ENCODE results near the gene FUT6. TPM values are rescaled to one million over a fixed set of nuclear protein-coding genes. Genes with fewer than 3 reads are reported as not detected.
"Not testable (repeated sequence)": the region's sequence is repeated elsewhere in the genome, so short reads cannot be mapped to it uniquely, and the experiment has no call there.

Gene FUT6
- total RNA-seq, 1 donor from 2014 or later = not detected

- no peaks in the 10 kb centered on the region for H3F3A ChIP-seq (ENCODE audit: low read depth)
- no peak within 1 kb of the TSS for H3K27ac ChIP-seq
- H3K79me2 ChIP-seq (ENCODE audit: low read depth) = no peaks in the 10 kb centered on the region
- no peak within 1 kb of the TSS for H2AFZ ChIP-seq (replicated peaks)
- DNase-seq (ENCODE audit: low spot score) = no peak
- H3K4me3 ChIP-seq = no peak within 1 kb of the TSS
- peaks cover 26% of the 10 kb centered on the region for H3K4me1 ChIP-seq
- no peak within 1 kb of the TSS for H3K27ac Mint-ChIP-seq
- no peaks in the 10 kb centered on the region for H3K9me3 ChIP-seq (ENCODE audit: low read depth)
- no peaks in the 10 kb centered on the region for H3K36me3 Mint-ChIP-seq
- H3K27me3 Mint-ChIP-seq (ENCODE audit: insufficient read depth, low read depth) = no peaks in the 10 kb centered on the region
- no peak within 1 kb of the TSS for H3K4me2 ChIP-seq
- no peak for TF ChIP-seq CTCF (IDR thresholded peaks at IDR 0.05)
- TF ChIP-seq EZH2phosphoT487 (IDR thresholded peaks at IDR 0.05) = no peak
- no peak for TF ChIP-seq EZH2 (IDR thresholded peaks at IDR 0.05)
- no peak within 1 kb of the TSS for H3K9ac ChIP-seq
- H3K4me3 Mint-ChIP-seq = no peak within 1 kb of the TSS
- no peaks in the 10 kb centered on the region for H3K4me1 Mint-ChIP-seq
- peaks cover 6% of the 10 kb centered on the region for H3K9me3 Mint-ChIP-seq
- H4K20me1 ChIP-seq (ENCODE audit: low read depth) = no peaks in the 10 kb centered on the region
- no peaks in the 10 kb centered on the region for H3K36me3 ChIP-seq
- H3K27me3 ChIP-seq = no peaks in the 10 kb centered on the region
These were observed 11.8 kb upstream of the FUT6 start, which contains the start of gene FUT3 for GRCh38 chr19:5851302-5851701. TSS of gene FUT3 (minus strand) at chr19:5851449.

GRCh38 chr19:5850743-5851293 is 11.3 kb upstream of the FUT6 start:
- DNase-seq (ENCODE audit: low spot score) = no peak
- Histone ChIP-seq H3K4me1 (peaks cover 21% of the 10 kb centered on the region), H2AFZ (replicated peaks) (no peak overlapping the region), H3K4me2 (no peak overlapping the region), H4K20me1 (ENCODE audit: low read depth) (no peaks in the 10 kb centered on the region), H3K4me3 (no peak overlapping the region), H3K9ac (no peak overlapping the region), H3K27me3 (no peaks in the 10 kb centered on the region), H3K79me2 (ENCODE audit: low read depth) (no peaks in the 10 kb centered on the region), H3K27ac (no peak overlapping the region), H3K9me3 (ENCODE audit: low read depth) (no peaks in the 10 kb centered on the region), H3F3A (ENCODE audit: low read depth) (no peaks in the 10 kb centered on the region), H3K36me3 (no peaks in the 10 kb centered on the region)
- TF ChIP-seq CTCF (IDR thresholded peaks at IDR 0.05) (no peak), EZH2phosphoT487 (IDR thresholded peaks at IDR 0.05) (no peak)
- no peaks in the 10 kb centered on the region for H3K36me3 Mint-ChIP-seq
- H3K4me3 Mint-ChIP-seq = no peak overlapping the region
- H3K27ac Mint-ChIP-seq = no peak overlapping the region
- H3K27me3 Mint-ChIP-seq (ENCODE audit: insufficient read depth, low read depth) = no peaks in the 10 kb centered on the region
- H3K9me3 Mint-ChIP-seq = peaks cover 6% of the 10 kb centered on the region
- H3K4me1 Mint-ChIP-seq = no peaks in the 10 kb centered on the region

GRCh38 chr19:5850189-5850588 is 10.7 kb upstream of the FUT6 start:
- no peaks in the 10 kb centered on the region for H3K79me2 ChIP-seq (ENCODE audit: low read depth)
- no peak overlapping the region for H3K4me3 ChIP-seq
- no peak for DNase-seq (ENCODE audit: low spot score)
- no peak overlapping the region for H3K4me2 ChIP-seq
- Mint-ChIP-seq H3K36me3 (no peaks in the 10 kb centered on the region), H3K4me1 (no peaks in the 10 kb centered on the region), H3K27me3 (ENCODE audit: insufficient read depth, low read depth) (no peaks in the 10 kb centered on the region), H3K4me3 (no peak overlapping the region), H3K9me3 (peaks cover 6% of the 10 kb centered on the region), H3K27ac (no peak overlapping the region)
- no peaks in the 10 kb centered on the region for H4K20me1 ChIP-seq (ENCODE audit: low read depth)
- H3K27ac ChIP-seq = no peak overlapping the region
- no peak overlapping the region for H2AFZ ChIP-seq (replicated peaks)
- peaks cover 15% of the 10 kb centered on the region for H3K4me1 ChIP-seq
- no peaks in the 10 kb centered on the region for H3K27me3 ChIP-seq
- no peak overlapping the region for H3K9ac ChIP-seq
- TF ChIP-seq EZH2 (IDR thresholded peaks at IDR 0.05) (no peak), CTCF (IDR thresholded peaks at IDR 0.05) (no peak), EZH2phosphoT487 (IDR thresholded peaks at IDR 0.05) (no peak)
- no peaks in the 10 kb centered on the region for H3F3A ChIP-seq (ENCODE audit: low read depth)
- no peaks in the 10 kb centered on the region for H3K9me3 ChIP-seq (ENCODE audit: low read depth)
- no peaks in the 10 kb centered on the region for H3K36me3 ChIP-seq

- not testable (repeated sequence) for H3K9me3 ChIP-seq (ENCODE audit: low read depth); H3K36me3 Mint-ChIP-seq; H3K27ac ChIP-seq; H3K36me3 ChIP-seq; H3K9ac ChIP-seq; H3F3A ChIP-seq (ENCODE audit: low read depth); H3K4me2 ChIP-seq; H3K4me1 Mint-ChIP-seq; H3K4me1 ChIP-seq; H3K4me3 Mint-ChIP-seq; H3K27me3 Mint-ChIP-seq (ENCODE audit: insufficient read depth, low read depth); H3K79me2 ChIP-seq (ENCODE audit: low read depth); H2AFZ ChIP-seq (replicated peaks); H3K27me3 ChIP-seq; H3K27ac Mint-ChIP-seq; H3K9me3 Mint-ChIP-seq; H4K20me1 ChIP-seq (ENCODE audit: low read depth); H3K4me3 ChIP-seq; DNase-seq (ENCODE audit: low spot score)
These were observed 9.1 kb upstream of the FUT6 start for GRCh38 chr19:5848621-5849020.

- not testable (repeated sequence) for H3K9ac ChIP-seq; H3K4me3 ChIP-seq; H3K27me3 ChIP-seq; H2AFZ ChIP-seq (replicated peaks); H3K27ac ChIP-seq; H3K4me2 ChIP-seq; H3K9me3 Mint-ChIP-seq; H3K27ac Mint-ChIP-seq; H4K20me1 ChIP-seq (ENCODE audit: low read depth); H3K36me3 Mint-ChIP-seq; H3K4me1 ChIP-seq; H3K79me2 ChIP-seq (ENCODE audit: low read depth); H3K36me3 ChIP-seq; H3K27me3 Mint-ChIP-seq (ENCODE audit: insufficient read depth, low read depth); H3K9me3 ChIP-seq (ENCODE audit: low read depth); H3F3A ChIP-seq (ENCODE audit: low read depth); DNase-seq (ENCODE audit: low spot score); H3K4me3 Mint-ChIP-seq; H3K4me1 Mint-ChIP-seq
These were observed 8.3 kb upstream of the FUT6 start for GRCh38 chr19:5847846-5848245.
